KMS-11 (cell line): ENCODE data around the gene BLOC1S4.
A peak's percentile ranks its signal among the peaks of the same experiment; 100 is the strongest.

Experiments used
- H2AFZ ChIP-seq: fragments of 200-600 bp; sonication (generic); 2 replicates; pipeline ENCODE4 v1.6.1; 2016; ENCODE audit warnings: antibody characterized with exemption, mixed run types, low read depth
- H3K27ac ChIP-seq: fragments of 200-600 bp; sonication (generic); 2 replicates; pipeline ENCODE4 v1.6.1; 2016; ENCODE audit warnings: mild to moderate bottlenecking, mixed run types
- H3K27me3 ChIP-seq: fragments of 200-600 bp; sonication (generic); 2 replicates; pipeline ENCODE4 v1.6.1; 2017; ENCODE audit warnings: mild to moderate bottlenecking, low read depth, mixed run types, moderate library complexity; ENCODE audit not compliant: insufficient read depth
- H3K36me3 ChIP-seq: fragments of 200-600 bp; sonication (generic); 2 replicates; pipeline ENCODE4 v1.6.1; 2017; ENCODE audit warnings: mild to moderate bottlenecking, mixed run types; ENCODE audit not compliant: insufficient read depth
- H3K4me1 ChIP-seq: fragments of 200-600 bp; sonication (generic); 2 replicates; pipeline ENCODE4 v1.6.1; 2016; ENCODE audit warnings: mild to moderate bottlenecking, low read depth, mixed run types; ENCODE audit not compliant: poor library complexity, severe bottlenecking
- H3K4me2 ChIP-seq: fragments of 200-600 bp; sonication (generic); 2 replicates; pipeline ENCODE4 v1.7.0; 2016; ENCODE audit warnings: mild to moderate bottlenecking, mixed run types
- H3K4me3 ChIP-seq: fragments of 200-600 bp; sonication (generic); IDR thresholded peaks from 2 replicates; pipeline ENCODE4 v1.6.1; 2017; ENCODE audit warnings: low read depth, low read length, mixed read lengths; ENCODE audit not compliant: insufficient read depth
- H3K79me2 ChIP-seq: fragments of 200-600 bp; sonication (generic); 2 replicates; pipeline ENCODE4 v1.6.1; 2016; ENCODE audit warnings: low read depth, mixed run types; ENCODE audit not compliant: insufficient read depth
- H3K9ac ChIP-seq: fragments of 200-600 bp; sonication (generic); 2 replicates; pipeline ENCODE4 v1.6.1; 2016; ENCODE audit warnings: mild to moderate bottlenecking, mixed run types
- H4K20me1 ChIP-seq: fragments of 200-600 bp; sonication (generic); 2 replicates; pipeline ENCODE4 v1.6.1; 2016; ENCODE audit warnings: mild to moderate bottlenecking, mixed run types; ENCODE audit not compliant: insufficient read depth
- CTCF ChIP-seq: fragments of 200-600 bp; sonication (generic); conservative IDR thresholded peaks from 2 replicates; pipeline ENCODE4 v1.6.1; 2017; ENCODE audit warnings: low read depth, mild to moderate bottlenecking, antibody characterized with exemption, low read length, moderate library complexity, mixed read lengths

Gene BLOC1S4

GRCh38 chr4:6761649-6762615 lies 46.0 kb downstream of the BLOC1S4 start:
- no peak overlapping the region for H2AFZ ChIP-seq
- no peak for TF ChIP-seq CTCF
- no peaks in the 10 kb centered on the region for H3K27me3 ChIP-seq
- H3K79me2 ChIP-seq: no peaks in the 10 kb centered on the region
- peaks cover 33% of the 10 kb centered on the region for H3K4me1 ChIP-seq
- no peak overlapping the region for H3K4me3 ChIP-seq
- no peaks in the 10 kb centered on the region for H4K20me1 ChIP-seq
- no peak overlapping the region for H3K4me2 ChIP-seq
- no peak overlapping the region for H3K9ac ChIP-seq
- H3K36me3 ChIP-seq: no peaks in the 10 kb centered on the region
- H3K27ac ChIP-seq: no peak overlapping the region

- no peaks in the 10 kb centered on the region for H4K20me1 ChIP-seq
- H3K27me3 ChIP-seq: no peaks in the 10 kb centered on the region
- no peak overlapping the region for H3K9ac ChIP-seq
- H3K4me1 ChIP-seq: peaks cover 44% of the 10 kb centered on the region
- no peak overlapping the region for H2AFZ ChIP-seq
- no peaks in the 10 kb centered on the region for H3K79me2 ChIP-seq
- no peaks in the 10 kb centered on the region for H3K36me3 ChIP-seq
- no peak overlapping the region for H3K4me2 ChIP-seq
- no peak overlapping the region for H3K27ac ChIP-seq
- TF ChIP-seq CTCF: no peak
- no peak overlapping the region for H3K4me3 ChIP-seq
These were observed 47.4 kb downstream of the BLOC1S4 start for GRCh38 chr4:6763330-6763851.

- no peak overlapping the region for H2AFZ ChIP-seq
- H4K20me1 ChIP-seq: no peaks in the 10 kb centered on the region
- no peaks in the 10 kb centered on the region for H3K36me3 ChIP-seq
- peak overlapping the region; percentile 98 for H3K27ac ChIP-seq
- peaks cover 61% of the 10 kb centered on the region for H3K4me1 ChIP-seq
- H3K79me2 ChIP-seq: no peaks in the 10 kb centered on the region
- no peaks in the 10 kb centered on the region for H3K27me3 ChIP-seq
- no peak overlapping the region for H3K4me3 ChIP-seq
- no peak overlapping the region for H3K9ac ChIP-seq
- no peak for TF ChIP-seq CTCF
- H3K4me2 ChIP-seq: peak overlapping the region; percentile 47
These were observed 49.1 kb downstream of the BLOC1S4 start for GRCh38 chr4:6764976-6765620.

GRCh38 chr4:6765703-6766102 lies 49.7 kb downstream of the BLOC1S4 start:
- H3K79me2 ChIP-seq: no peaks in the 10 kb centered on the region
- H2AFZ ChIP-seq: peak overlapping the region; percentile 16; the same call in 1 of the 2 replicates
- H3K4me3 ChIP-seq: no peak overlapping the region
- H3K27ac ChIP-seq: peak overlapping the region; percentile 98
- H3K4me2 ChIP-seq: peak overlapping the region; percentile 47
- H3K9ac ChIP-seq: no peak overlapping the region; the same call in 1 of the 2 replicates
- H3K36me3 ChIP-seq: no peaks in the 10 kb centered on the region
- no peaks in the 10 kb centered on the region for H4K20me1 ChIP-seq
- H3K4me1 ChIP-seq: peaks cover 67% of the 10 kb centered on the region
- TF ChIP-seq CTCF: no peak
- H3K27me3 ChIP-seq: no peaks in the 10 kb centered on the region
